SKM-1 treated with dmso at 0.1 percent for 144 hours (cell line): ENCODE measurements around the gene RUFY3.
"Not testable (repeated sequence)": the region's sequence is repeated elsewhere in the genome, so short reads cannot be mapped to it uniquely, and the experiment has no call there.

Experiments used
- DNase-seq: peaks from one replicate; lab custom pipeline; 2025; ENCODE audit not compliant: unreplicated experiment; lab: John Stamatoyannopoulos, UW

RUFY3 gene, protein sequence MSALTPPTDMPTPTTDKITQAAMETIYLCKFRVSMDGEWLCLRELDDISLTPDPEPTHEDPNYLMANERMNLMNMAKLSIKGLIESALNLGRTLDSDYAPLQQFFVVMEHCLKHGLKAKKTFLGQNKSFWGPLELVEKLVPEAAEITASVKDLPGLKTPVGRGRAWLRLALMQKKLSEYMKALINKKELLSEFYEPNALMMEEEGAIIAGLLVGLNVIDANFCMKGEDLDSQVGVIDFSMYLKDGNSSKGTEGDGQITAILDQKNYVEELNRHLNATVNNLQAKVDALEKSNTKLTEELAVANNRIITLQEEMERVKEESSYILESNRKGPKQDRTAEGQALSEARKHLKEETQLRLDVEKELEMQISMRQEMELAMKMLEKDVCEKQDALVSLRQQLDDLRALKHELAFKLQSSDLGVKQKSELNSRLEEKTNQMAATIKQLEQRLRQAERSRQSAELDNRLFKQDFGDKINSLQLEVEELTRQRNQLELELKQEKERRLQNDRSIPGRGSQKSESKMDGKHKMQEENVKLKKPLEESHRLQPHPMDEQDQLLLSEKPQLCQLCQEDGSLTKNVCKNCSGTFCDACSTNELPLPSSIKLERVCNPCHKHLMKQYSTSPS

DNA sequence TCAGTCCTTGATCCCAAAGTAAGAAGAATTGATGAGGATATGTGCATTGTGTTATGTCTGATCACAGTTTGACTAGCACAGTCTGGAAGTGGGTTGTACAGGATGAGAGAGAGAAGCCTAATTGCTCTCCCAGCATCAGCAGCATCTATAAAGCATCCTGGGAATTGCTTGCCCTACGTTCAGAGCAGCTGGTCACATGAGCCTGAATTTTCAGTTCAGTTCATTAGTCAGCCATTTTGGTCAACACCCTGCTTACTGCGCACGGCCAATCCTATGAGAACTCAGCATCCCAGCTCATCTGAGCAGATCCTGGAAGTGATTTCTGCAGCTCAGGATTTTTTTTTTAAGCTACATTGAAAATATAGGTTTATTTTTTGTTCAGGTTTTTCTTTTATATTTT is at the start of gene RUFY3:
TSS of gene RUFY3 (plus strand) at position 218 of the 400 bp plus-strand sequence. CDS start 610 bp downstream, outside the sequence.
- DNase-seq = no peak

DNA sequence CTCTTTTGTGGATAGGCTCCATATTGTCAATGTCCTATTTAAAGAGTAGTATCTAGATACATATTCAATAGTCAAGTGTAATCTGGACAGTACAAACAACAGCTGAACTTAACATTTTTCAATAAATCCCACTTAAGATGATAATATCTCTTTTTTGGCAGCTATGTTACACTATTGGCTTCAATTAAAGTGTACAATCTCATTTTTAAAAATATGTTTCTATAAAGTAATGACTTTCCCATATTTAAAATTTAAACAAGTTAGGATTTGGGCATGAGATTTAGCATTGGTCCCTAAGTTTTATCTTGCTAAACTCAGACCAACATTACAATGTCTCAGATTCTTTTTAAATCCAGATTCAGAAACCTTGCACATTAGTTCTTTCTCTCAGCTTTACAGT is 47.6 kb upstream of the RUFY3 start:
- DNase-seq = no peak

DNA sequence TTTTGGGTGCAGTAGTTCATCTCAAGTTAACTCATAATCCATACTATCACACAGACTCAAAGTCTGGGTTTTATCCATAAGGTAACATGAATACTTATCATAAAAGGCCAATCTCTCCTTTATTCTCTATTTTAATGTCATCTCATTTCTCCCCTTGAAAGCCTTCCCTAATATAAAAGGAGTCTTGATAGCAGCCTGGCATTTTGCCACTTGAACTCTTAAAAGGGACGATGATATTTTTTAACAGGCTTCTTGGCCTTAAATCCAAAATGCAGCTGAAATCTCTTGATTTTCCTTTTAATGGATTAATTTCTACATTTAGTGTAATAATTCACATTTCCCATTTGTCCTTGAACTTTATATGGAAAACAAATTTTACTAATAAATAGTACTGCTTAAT is 47.0 kb upstream of the RUFY3 start:
- DNase-seq = no peak

DNA sequence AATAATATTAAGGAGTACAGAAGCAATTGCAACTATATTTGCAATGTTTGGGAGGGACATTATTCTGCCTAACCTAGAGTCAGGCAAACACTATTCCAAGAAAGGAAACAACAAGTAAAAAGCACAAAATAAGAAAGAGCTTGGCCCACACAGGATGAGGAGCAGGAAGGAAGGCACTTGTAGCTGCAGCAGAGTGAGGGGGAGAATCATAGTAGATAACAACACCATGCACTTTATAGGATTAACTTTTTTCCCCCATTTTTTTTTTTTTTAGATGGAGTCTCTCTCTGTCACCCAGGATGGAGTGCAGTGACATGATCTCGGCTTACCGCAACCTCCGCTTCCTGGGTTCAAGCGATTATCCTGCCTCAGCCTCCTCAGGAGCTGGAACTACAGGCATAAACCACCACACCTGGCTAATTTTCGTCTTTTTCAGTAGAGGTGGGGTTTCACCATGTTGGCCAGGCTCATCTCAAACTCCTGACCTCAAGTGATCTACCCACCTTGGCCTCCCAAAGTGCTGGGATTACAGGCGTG is 45.1 kb upstream of the RUFY3 start:
- DNase-seq = no peak

DNA sequence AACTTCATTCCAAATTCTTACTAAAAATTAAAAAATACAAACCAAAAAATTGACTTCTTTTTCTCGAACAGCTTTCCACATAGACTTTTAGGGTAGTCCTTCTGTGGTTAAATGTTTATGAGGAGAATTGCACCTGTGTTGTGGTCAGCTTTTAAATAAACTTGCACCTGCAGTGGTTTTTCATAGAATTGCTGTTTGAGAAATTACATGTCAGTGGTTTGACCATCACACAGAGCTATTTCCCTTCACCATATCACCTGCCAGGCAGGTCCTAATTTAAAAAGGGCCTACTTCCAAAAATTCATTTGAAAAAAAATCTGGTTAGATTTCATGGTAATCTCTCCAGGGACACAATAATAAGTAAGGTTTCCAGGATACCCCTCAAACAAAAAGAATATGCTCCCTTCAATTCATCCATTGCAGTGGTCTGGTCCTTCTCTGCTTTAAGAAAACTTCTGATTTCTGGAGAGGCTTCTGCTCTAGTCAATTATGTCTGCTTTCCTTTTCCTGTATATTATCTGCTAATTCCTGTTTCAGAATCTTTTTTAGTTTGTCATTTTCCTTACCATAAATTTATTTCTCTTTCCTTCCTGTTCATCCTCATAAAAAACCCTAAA is 43.3 kb upstream of the RUFY3 start:
- no peak for DNase-seq

DNA sequence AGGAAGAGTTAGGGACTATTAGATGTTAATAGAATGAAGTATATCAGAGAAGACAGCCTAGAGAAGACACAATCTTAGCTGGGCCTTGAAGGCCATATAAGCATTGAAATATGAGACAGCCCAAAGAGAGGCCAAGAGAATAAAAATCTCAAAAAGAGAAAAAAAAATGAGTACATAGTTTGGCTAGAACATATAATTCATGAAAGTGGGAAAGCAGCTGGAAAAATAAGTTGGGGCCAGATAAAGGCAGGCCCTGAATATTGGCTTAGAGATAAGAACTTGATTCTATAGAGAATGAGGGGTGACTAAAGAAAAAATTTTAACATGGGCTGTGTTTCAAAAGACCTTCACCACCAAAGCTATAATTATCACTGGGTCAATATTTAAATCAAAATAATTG is 40.8 kb upstream of the RUFY3 start:
- no peak for DNase-seq

DNA sequence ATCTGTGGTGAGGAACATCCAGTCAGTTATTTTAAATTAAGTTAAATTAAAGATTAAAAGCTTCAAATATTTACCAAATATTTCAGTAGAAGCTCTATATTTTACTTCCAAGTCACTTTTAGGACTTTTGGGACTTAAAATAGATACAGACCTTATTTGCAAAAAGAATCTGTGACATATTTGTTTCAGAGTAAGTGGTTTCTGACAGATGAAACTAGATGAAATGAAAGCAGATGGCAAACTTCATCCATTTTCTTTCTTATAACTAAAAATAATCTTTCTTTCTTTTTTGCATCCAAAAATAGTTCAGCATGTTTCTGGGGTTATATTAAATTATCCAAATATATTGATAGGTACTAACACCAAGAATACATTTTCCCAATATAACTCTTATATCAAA is 40.1 kb upstream of the RUFY3 start:
- DNase-seq = no peak

DNA sequence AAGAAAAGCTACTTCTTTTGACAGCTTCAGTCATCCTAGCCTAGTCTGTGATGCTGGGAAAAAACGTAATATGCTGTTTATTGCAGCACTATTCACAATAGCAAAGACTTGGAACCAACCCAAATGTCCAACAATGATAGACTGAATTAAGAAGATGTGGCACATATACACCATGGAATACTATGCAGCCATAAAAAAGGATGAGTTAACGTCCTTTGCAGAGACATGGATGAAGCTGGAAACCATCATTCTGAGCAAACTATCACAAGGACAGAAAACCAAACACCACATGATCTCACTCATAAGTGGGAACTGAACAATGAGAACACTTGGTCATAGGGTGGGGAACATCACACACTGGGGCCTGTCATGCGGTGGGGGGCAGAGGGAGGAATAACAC is 39.6 kb upstream of the RUFY3 start:
- not testable (repeated sequence) for DNase-seq

DNA sequence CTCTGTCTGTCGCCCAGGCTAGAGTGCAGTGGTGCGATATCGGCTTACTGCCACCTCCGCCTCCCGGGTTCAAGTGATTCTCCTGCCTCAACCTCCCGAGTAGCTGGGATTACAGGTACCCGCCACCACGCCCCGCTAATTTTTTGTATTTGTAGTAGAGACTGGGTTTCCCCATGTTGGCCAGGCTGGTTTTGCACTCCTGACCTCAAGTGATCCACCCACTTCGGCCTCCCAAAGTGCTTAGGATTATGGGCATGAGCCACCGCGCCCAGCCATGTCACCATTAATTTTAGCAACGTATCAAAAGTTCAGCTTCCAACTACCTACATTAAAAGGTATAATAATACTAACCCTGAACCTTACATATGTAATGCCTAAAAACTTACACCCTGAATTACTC is 34.4 kb upstream of the RUFY3 start:
- DNase-seq = no peak

DNA sequence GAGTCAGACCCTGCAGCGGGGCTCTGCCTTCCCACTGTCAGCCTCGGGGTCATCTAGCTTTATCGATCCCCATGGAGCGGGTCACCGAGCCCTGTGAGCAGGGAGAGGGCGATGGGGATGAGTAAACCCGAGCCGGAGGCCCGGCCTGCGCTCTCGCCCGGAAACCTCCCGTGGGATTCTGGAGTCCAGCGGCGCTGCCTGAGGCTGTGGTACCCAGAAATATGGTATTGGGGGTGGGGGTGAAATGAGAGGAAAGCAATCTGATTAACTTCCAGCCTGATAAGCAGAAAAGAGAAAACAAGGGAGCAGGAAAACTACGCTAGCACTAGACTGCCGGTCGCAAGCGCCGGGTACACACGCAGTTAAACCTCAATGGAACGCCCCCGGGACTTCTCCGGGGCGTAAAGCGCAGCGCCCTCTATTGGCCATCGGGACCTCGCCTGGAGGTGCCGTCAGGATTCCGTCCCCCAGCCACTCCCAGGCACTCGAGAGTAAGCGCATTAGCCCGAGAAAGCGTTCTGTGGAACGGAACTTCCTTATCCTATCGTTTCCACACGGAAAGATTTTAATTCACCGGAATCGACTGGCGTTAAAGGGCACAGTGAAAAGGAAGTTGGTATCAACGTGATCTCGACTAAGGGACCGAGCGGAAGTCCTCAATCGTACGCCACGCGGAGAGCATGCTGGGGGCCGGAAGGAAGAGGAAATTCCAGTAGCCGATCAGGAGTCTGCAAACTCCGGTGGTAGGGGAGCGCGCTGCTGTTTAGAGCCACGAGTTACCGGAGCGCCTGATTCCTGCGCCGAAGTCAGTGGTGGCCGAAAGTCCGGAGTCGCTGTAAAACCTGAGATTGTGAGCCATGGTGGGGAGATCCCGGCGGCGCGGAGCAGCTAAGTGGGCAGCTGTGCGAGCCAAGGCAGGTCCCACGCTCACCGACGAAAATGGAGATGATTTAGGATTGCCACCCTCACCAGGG is 33.7 kb upstream of the RUFY3 start, which contains the start of gene UTP3:
TSS of gene UTP3 (plus strand) at position 712 of the 974 bp plus-strand sequence. CDS start at position 858, 146 bp downstream.
- DNase-seq = peak; percentile 99

DNA sequence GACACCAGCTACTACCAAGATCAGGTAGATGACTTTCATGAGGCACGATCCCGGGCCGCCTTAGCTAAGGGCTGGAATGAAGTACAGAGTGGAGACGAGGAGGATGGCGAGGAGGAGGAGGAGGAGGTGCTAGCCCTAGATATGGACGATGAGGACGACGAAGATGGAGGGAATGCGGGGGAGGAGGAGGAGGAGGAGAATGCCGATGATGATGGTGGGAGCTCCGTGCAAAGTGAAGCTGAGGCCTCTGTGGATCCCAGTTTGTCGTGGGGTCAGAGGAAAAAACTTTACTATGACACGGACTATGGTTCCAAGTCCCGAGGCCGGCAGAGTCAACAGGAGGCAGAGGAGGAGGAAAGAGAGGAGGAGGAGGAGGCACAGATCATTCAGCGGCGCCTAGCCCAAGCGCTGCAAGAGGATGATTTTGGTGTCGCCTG is 33.0 kb upstream of the RUFY3 start:
- no peak for DNase-seq

DNA sequence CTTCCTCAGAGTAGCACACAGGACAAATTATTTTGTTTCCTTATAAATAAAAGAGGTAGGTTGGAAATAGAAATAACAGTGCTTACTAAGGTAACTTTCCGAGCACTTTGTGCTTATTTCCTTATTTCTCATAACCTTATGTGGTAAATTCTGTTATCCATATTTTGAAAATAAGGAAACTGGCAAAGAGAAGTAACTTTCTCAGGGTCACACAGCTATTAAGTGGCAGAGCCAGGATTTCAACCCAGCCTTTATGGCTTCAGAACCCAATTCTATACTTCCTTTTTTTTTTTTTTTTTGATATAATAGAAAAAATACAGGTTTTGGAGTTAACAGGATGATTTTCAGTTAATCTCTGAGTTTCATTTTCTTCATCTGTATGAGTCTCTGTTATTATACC is 30.1 kb upstream of the RUFY3 start:
- DNase-seq = no peak

DNA sequence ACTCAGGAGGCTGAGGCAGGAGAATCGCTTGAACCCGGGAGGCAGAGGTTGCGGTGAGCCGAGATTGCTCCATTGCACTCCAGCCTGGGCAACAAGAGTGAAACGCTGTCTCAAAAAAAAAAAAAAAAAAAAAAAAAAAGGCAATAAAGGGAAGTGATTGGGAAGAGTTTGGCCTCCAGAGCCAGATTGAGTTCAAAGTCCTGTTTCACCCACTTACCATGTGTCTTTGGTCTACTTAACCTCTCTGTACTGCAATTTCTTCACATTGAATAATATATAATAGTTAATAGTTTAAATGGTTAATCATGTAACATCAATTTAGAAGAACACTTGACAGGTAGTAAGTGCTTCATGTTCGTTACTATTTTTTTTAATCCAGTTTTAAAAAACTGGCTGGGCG is 27.1 kb upstream of the RUFY3 start:
- DNase-seq = not testable (repeated sequence)

DNA sequence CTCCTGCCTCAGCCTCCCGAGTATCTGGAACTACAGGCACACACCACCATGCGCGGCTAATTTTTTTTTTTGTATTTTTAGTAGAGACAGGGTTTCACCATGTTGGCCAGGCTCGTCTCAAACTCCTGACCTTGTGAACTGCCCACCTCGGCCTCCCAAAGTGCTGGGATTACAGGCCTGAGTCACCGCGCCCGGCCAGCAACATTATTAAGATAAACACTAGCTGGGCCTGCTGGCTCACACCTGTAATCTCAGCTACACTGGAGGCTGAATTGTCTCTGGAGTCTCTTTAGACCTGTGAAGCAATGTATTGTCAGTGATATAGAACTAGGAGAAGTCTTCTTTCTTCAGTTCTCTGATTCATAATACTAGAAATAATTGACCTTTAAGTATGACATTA is 23.3 kb upstream of the RUFY3 start:
- not testable (repeated sequence) for DNase-seq

DNA sequence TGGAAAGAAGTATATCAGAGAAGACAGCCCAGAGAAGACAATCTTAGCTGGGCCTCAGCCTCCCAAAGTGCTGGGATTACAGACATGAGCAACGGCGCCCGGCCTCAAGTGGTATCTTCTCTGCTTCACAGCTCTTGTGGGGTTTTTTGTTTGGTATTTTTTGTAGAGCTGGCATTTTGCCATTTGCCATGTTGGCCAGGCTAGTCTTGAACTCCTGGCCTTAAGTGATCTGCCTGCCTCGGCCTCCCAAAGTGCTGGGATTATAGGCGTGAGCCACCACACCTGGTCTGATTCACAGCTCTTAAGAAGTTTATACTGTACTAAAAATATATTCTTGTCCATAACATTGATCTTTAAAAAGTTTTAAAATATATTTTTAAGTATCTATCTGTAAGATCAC is 21.1 kb upstream of the RUFY3 start:
- DNase-seq = no peak

DNA sequence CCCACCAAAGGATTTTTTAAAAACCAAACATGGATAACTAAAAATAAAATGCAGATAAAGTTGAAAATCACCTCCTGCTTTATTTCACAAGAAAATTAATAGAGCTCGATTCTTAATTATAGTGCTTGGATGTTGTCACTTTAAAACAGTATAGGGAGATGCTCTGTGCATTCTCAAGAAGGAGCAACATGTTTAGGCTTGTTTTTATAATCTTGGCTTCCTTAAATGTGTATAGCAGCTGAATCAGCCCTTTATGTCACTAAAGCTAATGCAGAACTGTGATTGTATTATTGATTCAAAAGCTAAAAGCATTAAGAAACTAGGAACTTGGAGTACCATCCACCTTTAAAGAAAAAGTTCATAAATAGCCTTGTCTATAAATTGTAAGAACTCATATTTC is 20.5 kb upstream of the RUFY3 start:
- DNase-seq = no peak

DNA sequence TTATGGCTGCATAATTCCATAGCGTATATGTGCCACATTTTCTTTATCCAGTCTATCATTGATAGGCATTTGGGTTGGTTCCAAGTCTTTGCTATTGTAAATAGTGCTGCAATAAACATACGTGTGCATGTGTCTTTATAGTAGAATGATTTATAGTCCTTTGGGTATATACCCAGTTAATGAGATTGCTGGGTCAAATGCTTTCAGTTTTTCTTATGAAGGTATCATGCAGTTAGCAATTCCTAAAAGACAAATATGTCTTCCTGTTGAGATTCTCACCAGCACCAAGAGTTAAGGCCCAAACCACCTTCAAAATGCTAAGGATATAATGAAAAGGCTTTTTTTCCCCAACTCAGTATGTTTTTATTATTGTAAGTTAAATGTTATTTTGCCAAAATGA is 19.2 kb upstream of the RUFY3 start:
- DNase-seq = not testable (repeated sequence)

DNA sequence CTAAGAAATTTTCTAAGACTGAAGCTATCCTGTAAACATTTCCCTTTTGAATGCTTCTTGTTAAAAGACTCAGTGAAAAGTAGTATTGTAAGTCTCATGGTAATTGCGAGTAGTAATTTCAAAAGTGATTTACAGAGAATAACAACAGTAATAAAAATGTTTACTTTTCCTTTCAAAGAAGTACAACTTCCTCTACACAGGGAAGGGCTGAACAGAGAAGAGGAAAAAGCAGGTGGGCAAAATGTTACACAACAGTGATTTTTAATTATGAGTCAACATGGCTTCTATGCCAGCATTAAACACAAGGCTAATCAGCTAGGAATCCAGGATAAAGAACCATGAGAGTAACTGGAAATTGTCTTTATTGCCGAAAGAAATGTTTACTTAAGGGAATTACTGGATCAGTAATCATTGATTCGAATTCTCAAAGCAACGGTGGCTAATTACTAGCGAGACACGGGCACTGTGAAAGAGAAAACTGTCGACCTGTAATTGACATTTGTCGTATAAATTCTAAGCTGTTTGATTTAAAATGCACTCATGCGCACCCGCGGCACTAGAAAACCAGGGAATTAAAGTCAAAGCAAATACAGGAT is 18.0 kb upstream of the RUFY3 start:
- no peak for DNase-seq

DNA sequence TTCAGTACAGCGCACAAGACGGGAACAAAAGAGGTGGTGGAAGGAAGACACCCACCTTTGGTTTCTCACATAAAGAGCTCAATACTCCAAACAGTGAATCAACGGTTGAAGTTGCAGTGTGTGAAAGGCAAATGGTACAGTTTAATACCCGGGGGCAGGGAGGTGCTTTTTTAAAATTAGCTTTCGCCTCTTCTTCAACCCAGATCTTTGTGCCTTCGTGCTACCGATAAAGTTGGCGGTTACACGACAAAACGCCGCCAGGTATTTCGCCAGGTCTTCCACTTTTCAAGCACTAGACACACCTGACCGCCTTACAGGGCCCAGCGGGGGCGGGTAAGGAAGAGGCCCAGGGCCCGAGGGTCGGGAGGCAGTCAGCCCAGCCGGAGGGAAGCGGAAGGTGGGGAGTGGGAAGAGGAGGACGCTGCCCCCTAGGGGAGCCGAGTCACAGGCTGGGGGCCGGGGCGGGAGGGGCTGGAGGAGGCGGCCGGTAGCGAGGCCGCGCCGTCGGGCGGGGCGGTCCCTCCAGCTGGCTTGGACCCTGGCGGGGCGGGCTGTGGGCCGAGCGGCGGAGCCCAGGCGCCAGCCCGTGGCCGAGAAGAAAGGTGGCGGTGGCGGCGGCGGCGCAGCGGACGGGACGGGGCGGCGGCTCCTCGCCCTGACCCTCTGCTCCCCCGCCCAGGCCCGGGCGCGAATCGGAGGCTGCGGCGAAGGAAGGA is 17.4 kb upstream of the RUFY3 start:
- peak; percentile 57 for DNase-seq

DNA sequence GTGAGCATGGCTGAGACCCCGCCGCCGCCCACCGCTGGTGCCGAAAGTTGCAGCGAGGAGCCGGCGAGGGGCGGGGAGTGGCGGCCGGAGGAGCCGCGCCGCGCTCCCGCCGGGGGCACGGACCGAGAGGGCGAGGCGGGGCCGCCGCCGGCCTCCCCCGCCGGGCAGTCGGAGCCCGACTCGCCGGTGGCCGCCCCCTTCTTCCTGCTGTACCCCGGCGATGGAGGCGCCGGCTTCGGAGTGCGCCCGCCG is 16.9 kb upstream of the RUFY3 start:
- no peak for DNase-seq
